Coronary artery (tissue), 2 donors: Measurements from ENCODE around the gene GRIA1.
"Not testable (repeated sequence)": the region's sequence is repeated elsewhere in the genome, so short reads cannot be mapped to it uniquely, and the experiment has no call there.

Source experiments
- DNase-seq: peaks from one replicate; pipeline ENCODE4 v3.0.0-alpha.2; 2017; ENCODE audit warnings: low spot score
- H3K27ac ChIP-seq, 2 donors: fragments of 200-600 bp; sonication (generic); one replicate each; pipeline ENCODE4 v1.5.1; 2016 to 2019
- H3K4me3 ChIP-seq: fragments of 200-600 bp; sonication (generic); 2 replicates; pipeline ENCODE4 v1.5.1; 2016; ENCODE audit warnings: mild to moderate bottlenecking, moderate library complexity
- CTCF ChIP-seq: fragments of 200-600 bp; sonication (generic); IDR thresholded peaks from one replicate; pipeline ENCODE4 v1.5.1; 2019; ENCODE audit warnings: antibody characterized with exemption

The GRIA1 gene

GRCh38 chr5:153818626-153819025 lies 328.2 kb downstream of the GRIA1 start:
- H3K4me3 ChIP-seq = no peak overlapping the region
- no peak for TF ChIP-seq CTCF
- no peak for DNase-seq
- no peak overlapping the region for H3K27ac ChIP-seq

- H3K4me3 ChIP-seq = no peak overlapping the region
- no peak for TF ChIP-seq CTCF
- DNase-seq = no peak
- no peak overlapping the region for H3K27ac ChIP-seq
These were observed 332.6 kb downstream of the GRIA1 start for GRCh38 chr5:153823036-153823435.

GRCh38 chr5:153824909-153825308 lies 334.4 kb downstream of the GRIA1 start:
- no peak overlapping the region for H3K4me3 ChIP-seq
- H3K27ac ChIP-seq = no peak overlapping the region
- TF ChIP-seq CTCF = no peak
- no peak for DNase-seq

- no peak for TF ChIP-seq CTCF
- DNase-seq = no peak
- no peak overlapping the region for H3K4me3 ChIP-seq
- H3K27ac ChIP-seq = no peak overlapping the region
These were observed 336.9 kb downstream of the GRIA1 start for GRCh38 chr5:153827397-153827796.

- DNase-seq = no peak
- no peak for TF ChIP-seq CTCF
These were observed 339.1 kb downstream of the GRIA1 start for GRCh38 chr5:153829510-153830065.

GRCh38 chr5:153831973-153832372 lies 341.5 kb downstream of the GRIA1 start:
- TF ChIP-seq CTCF = no peak
- Histone ChIP-seq H3K27ac (no peak overlapping the region), H3K4me3 (no peak overlapping the region)
- no peak for DNase-seq

More at GRCh38 chr5:153829510-153830065, 339.1 kb downstream of the GRIA1 start:
- Histone ChIP-seq H3K4me3 (no peak overlapping the region), H3K27ac (no peak overlapping the region)

GRCh38 chr5:153835891-153836515 lies 345.5 kb downstream of the GRIA1 start:
- no peak for TF ChIP-seq CTCF
- DNase-seq = no peak
- no peak overlapping the region for H3K4me3 ChIP-seq
- H3K27ac ChIP-seq = no peak overlapping the region

- H3K4me3 ChIP-seq, DNase-seq, H3K27ac ChIP-seq: not testable (repeated sequence)
These were observed 359.0 kb downstream of the GRIA1 start for GRCh38 chr5:153849303-153850113.
